Vein endothelial cell (primary cell): Measurements from ENCODE around the gene TLK2. TPM values are rescaled to one million over a fixed set of nuclear protein-coding genes. Genes with fewer than 3 reads are reported as not detected.

ENCODE experiments used
- small RNA-seq: library from RNA; depleted of rRNA; stranded (forward); fragments of <200 nt; gene quantifications from one replicate; pipeline ENCODE3, GENCODE V24; 2012
- total RNA-seq: library from RNA; depleted of rRNA; stranded (reverse); fragments of >200 nt; gene quantifications from 2 replicates; pipeline ENCODE4 v1.2.3, GENCODE V29; 2012

TLK2 gene
- total RNA-seq, result 34.6 and 51.4 TPM in 2 replicates

GRCh38 chr17:62478424-62478879 is at the start of gene TLK2:
Gene TLK2, plus strand, starts transcription at chr17:62478825. Its CDS starts 2,301 bp downstream, at chr17:62481126.

GRCh38 chr17:62627219-62627903 is 148.7 kb downstream of the TLK2 start, which contains the start of gene MRC2:
Gene MRC2, plus strand, starts transcription at chr17:62627670. Its CDS starts 133 bp downstream, at chr17:62627803.

Small RNA genes within 50 kb of the gene (small RNA-seq; reads per million reads assigned to genes)
- gene RF00019, result not detected

Other genes with a start within 250 kb of the TLK2 start
- not detected in 2 replicates for gene EFCAB3, start 98.3 kb upstream of the TLK2 start, total RNA-seq
- gene METTL2A, start 54.9 kb upstream of the TLK2 start, total RNA-seq, result 18.6 and 21.6 TPM in 2 replicates
- gene MRC2, start 148.8 kb downstream of the TLK2 start, total RNA-seq, result 13.7 and 39.8 TPM in 2 replicates